ENCODE data around the gene GM2A. TPM values are rescaled to one million over a fixed set of nuclear protein-coding genes. Genes with fewer than 3 reads are reported as not detected.
"Not testable (repeated sequence)": the region's sequence is repeated elsewhere in the genome, so short reads cannot be mapped to it uniquely, and the experiment has no call there.

Gene GM2A
- total RNA-seq, 3 donors from 2014 or later (not counting 1 experiment from before 2014, with no cell fraction given), result 9.6 to 15.9 (median 15.6) TPM

GRCh38 chr5:151234476-151235238, 18.3 kb upstream of the GM2A start:
- DNase-seq, result peak; percentile 21 to 43
- WGBS (ENCODE audit: insufficient coverage), result 38% methylated on average over 17 of the region's 17 CpGs
- H3K4me1 Mint-ChIP-seq, result peaks cover 17% of the 10 kb centered on the region in 2 donors
- H3K36me3 Mint-ChIP-seq, result no peaks in the 10 kb centered on the region
- H3K9me3 Mint-ChIP-seq, result no peaks in the 10 kb centered on the region
- H3K36me3 ChIP-seq (ENCODE audit: control insufficient read depth, insufficient read depth, low read length), result no peaks in the 10 kb centered on the region
- peak overlapping the region; percentile 41 to 72 for H3K27ac Mint-ChIP-seq
- H3K27me3 ChIP-seq (ENCODE audit: control insufficient read depth, insufficient read depth, low read length), result no peaks in the 10 kb centered on the region
- peak overlapping the region; percentile 46 for H3K4me3 Mint-ChIP-seq
- intact Hi-C loops (cut with micrococcal nuclease), result loop anchor here (5.0 kb wide), 2 partner anchors 77 to 97 kb away; partner anchors contain the start of gene ANXA6
- peak overlapping the region; percentile 59 for H3K27ac ChIP-seq (ENCODE audit: low read length)
- peaks cover 21% of the 10 kb centered on the region for H3K4me1 ChIP-seq (ENCODE audit: control insufficient read depth, insufficient read depth, low read length)
- H3K27me3 Mint-ChIP-seq (ENCODE audit: low read depth in 2 of 2), result no peaks in the 10 kb centered on the region
- H3K9me3 ChIP-seq (ENCODE audit: control insufficient read depth, insufficient read depth, low read length), result no peaks in the 10 kb centered on the region
- TF ChIP-seq, protein P1, sequence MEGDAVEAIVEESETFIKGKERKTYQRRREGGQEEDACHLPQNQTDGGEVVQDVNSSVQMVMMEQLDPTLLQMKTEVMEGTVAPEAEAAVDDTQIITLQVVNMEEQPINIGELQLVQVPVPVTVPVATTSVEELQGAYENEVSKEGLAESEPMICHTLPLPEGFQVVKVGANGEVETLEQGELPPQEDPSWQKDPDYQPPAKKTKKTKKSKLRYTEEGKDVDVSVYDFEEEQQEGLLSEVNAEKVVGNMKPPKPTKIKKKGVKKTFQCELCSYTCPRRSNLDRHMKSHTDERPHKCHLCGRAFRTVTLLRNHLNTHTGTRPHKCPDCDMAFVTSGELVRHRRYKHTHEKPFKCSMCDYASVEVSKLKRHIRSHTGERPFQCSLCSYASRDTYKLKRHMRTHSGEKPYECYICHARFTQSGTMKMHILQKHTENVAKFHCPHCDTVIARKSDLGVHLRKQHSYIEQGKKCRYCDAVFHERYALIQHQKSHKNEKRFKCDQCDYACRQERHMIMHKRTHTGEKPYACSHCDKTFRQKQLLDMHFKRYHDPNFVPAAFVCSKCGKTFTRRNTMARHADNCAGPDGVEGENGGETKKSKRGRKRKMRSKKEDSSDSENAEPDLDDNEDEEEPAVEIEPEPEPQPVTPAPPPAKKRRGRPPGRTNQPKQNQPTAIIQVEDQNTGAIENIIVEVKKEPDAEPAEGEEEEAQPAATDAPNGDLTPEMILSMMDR (IDR thresholded peaks at IDR 0.05), result no peak
- H3K4me3 ChIP-seq (ENCODE audit: low read length), result no peak overlapping the region
- ATAC-seq, result peak; percentile 71 to 89 (median 77)

- peaks cover 21% of the 10 kb centered on the region for H3K4me1 ChIP-seq (ENCODE audit: control insufficient read depth, insufficient read depth, low read length)
- not testable (repeated sequence) for H3K9me3 ChIP-seq (ENCODE audit: control insufficient read depth, insufficient read depth, low read length); H3K27me3 Mint-ChIP-seq (ENCODE audit: low read depth in 2 of 2); H3K36me3 ChIP-seq (ENCODE audit: control insufficient read depth, insufficient read depth, low read length); H3K27me3 ChIP-seq (ENCODE audit: control insufficient read depth, insufficient read depth, low read length); H3K4me3 Mint-ChIP-seq; ATAC-seq; H3K9me3 Mint-ChIP-seq; H3K36me3 Mint-ChIP-seq; H3K4me3 ChIP-seq (ENCODE audit: low read length); DNase-seq
- H3K27ac Mint-ChIP-seq, result peak overlapping the region; percentile 41 to 72
- H3K27ac ChIP-seq (ENCODE audit: low read length), result peak overlapping the region; percentile 59
- intact Hi-C loops (cut with micrococcal nuclease), result loop anchor here (5.0 kb wide), 1 partner anchor 78 kb away; the partner anchor contains the start of gene ANXA6
- H3K4me1 Mint-ChIP-seq, result peaks cover 17% of the 10 kb centered on the region in 2 donors
- 97% methylated on average over 6 of the region's 6 CpGs for whole genome bisulfite sequencing (ENCODE audit: insufficient coverage)
Observed at GRCh38 chr5:151235239-151235571, 17.8 kb upstream of the GM2A start.

GRCh38 chr5:151236888-151237287, 16.1 kb upstream of the GM2A start:
- no peaks in the 10 kb centered on the region for H3K9me3 ChIP-seq (ENCODE audit: control insufficient read depth, insufficient read depth, low read length)
- no peaks in the 10 kb centered on the region for H3K27me3 ChIP-seq (ENCODE audit: control insufficient read depth, insufficient read depth, low read length)
- peaks cover 17% of the 10 kb centered on the region in 2 donors for H3K4me1 Mint-ChIP-seq
- no peaks in the 10 kb centered on the region for H3K36me3 Mint-ChIP-seq
- 83% methylated on average over 1 of the region's 1 CpG for WGBS (ENCODE audit: insufficient coverage)
- H3K9me3 Mint-ChIP-seq, result no peaks in the 10 kb centered on the region
- DNase-seq (no peak), ATAC-seq (no peak)
- TF ChIP-seq, protein P1 (IDR thresholded peaks at IDR 0.05), result no peak
- peaks cover 21% of the 10 kb centered on the region for H3K4me1 ChIP-seq (ENCODE audit: control insufficient read depth, insufficient read depth, low read length)
- no peak overlapping the region for H3K27ac ChIP-seq (ENCODE audit: low read length)
- intact Hi-C loops (cut with micrococcal nuclease), result loop anchor here (5.0 kb wide), 1 partner anchor 80 kb away; the partner anchor contains the start of gene ANXA6
- no peaks in the 10 kb centered on the region for H3K27me3 Mint-ChIP-seq (ENCODE audit: low read depth in 2 of 2)
- H3K36me3 ChIP-seq (ENCODE audit: control insufficient read depth, insufficient read depth, low read length), result no peaks in the 10 kb centered on the region
- no peak overlapping the region for H3K4me3 Mint-ChIP-seq
- no peak overlapping the region for H3K27ac Mint-ChIP-seq
- H3K4me3 ChIP-seq (ENCODE audit: low read length), result no peak overlapping the region

GRCh38 chr5:151237685-151238084, 15.3 kb upstream of the GM2A start:
- WGBS (ENCODE audit: insufficient coverage), result 100% methylated on average over 2 of the region's 7 CpGs

More at GRCh38 chr5:151237685-151238084, 15.3 kb upstream of the GM2A start:
- H3K4me1 ChIP-seq (ENCODE audit: control insufficient read depth, insufficient read depth, low read length), result peaks cover 21% of the 10 kb centered on the region
- Mint-ChIP-seq H3K4me3 (no peak overlapping the region), H3K36me3 (no peaks in the 10 kb centered on the region), H3K9me3 (no peaks in the 10 kb centered on the region), H3K27me3 (ENCODE audit: low read depth in 2 of 2) (no peaks in the 10 kb centered on the region), H3K27ac (no peak overlapping the region), H3K4me1 (peaks cover 17% of the 10 kb centered on the region in 2 donors)
- ATAC-seq (no peak), DNase-seq (no peak)
- H3K9me3 ChIP-seq (ENCODE audit: control insufficient read depth, insufficient read depth, low read length), result no peaks in the 10 kb centered on the region
- TF ChIP-seq, protein P1 (IDR thresholded peaks at IDR 0.05), result no peak
- intact Hi-C loops (cut with micrococcal nuclease), result loop anchor here (5.0 kb wide), 1 partner anchor 80 kb away; the partner anchor contains the start of gene ANXA6
- H3K27ac ChIP-seq (ENCODE audit: low read length), result no peak overlapping the region
- no peaks in the 10 kb centered on the region for H3K27me3 ChIP-seq (ENCODE audit: control insufficient read depth, insufficient read depth, low read length)
- H3K4me3 ChIP-seq (ENCODE audit: low read length), result no peak overlapping the region
- H3K36me3 ChIP-seq (ENCODE audit: control insufficient read depth, insufficient read depth, low read length), result no peaks in the 10 kb centered on the region
